ENCODE data around the gene CAMK1D. TPM values are rescaled to one million over a fixed set of nuclear protein-coding genes. Genes with fewer than 3 reads are reported as not detected.

CAMK1D gene
- total and polyA plus RNA-seq, 2 donors (not counting 3 experiments of a cell fraction or from before 2014, with no cell fraction given), result 0.37 to 4.2 TPM

DNA sequence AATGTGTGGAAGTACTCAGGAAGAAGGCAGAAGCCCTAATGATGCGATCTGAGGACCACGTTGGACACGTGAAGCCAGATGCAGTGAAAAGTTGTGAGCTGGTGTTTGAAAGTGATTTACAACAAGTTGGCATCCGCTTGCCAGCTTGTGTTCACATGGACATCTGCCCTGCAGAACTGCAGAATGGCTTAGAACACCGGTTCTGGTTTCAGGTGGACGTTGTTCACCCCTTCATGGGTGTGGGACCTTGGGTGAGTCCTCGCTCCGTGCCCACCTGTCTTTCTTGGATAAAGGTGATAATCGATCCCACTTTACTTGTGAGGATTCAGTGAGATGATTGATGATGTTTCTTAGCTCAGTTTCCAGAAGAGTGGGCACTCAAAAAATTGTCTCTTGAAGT lies 53.8 kb downstream of the CAMK1D start:
- FAIRE-seq, result no peak
- H2AFZ ChIP-seq (ENCODE audit: low read depth, low read length), result no peak overlapping the region
- dilution Hi-C loops (cut with MboI; ENCODE audit: extremely low pct_ligation_motif_present, low sequenced_read_pairs) (no loop called here), intact Hi-C loops (cut with micrococcal nuclease) (no loop called here)
- H3K4me3 ChIP-seq (replicated peaks in 1 of 3; ENCODE audit: insufficient read depth in 1 of 3, low read depth in 1 of 3, low read length in 3 of 3), result no peak overlapping the region
- H3K9me3 ChIP-seq (replicated peaks; ENCODE audit: control insufficient read depth, insufficient read depth, low read length), result no peaks in the 10 kb centered on the region
- BruUV-seq (replicated peaks), result no TSS peak
- H3K27ac ChIP-seq (ENCODE audit: insufficient read depth, low read depth, low read length), result no peak overlapping the region
- peaks cover 3 to 4% of the 10 kb centered on the region in 2 experiments for H3K27me3 ChIP-seq (ENCODE audit: control insufficient read depth in 2 of 2, insufficient read depth in 2 of 2, low read length in 2 of 2)
- TF ChIP-seq POLR2A (IDR thresholded peaks at IDR 0.05; ENCODE audit: low read depth, low read length), result no peak
- TF ChIP-seq, protein P1, sequence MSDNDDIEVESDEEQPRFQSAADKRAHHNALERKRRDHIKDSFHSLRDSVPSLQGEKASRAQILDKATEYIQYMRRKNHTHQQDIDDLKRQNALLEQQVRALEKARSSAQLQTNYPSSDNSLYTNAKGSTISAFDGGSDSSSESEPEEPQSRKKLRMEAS (IDR thresholded peaks at IDR 0.05; ENCODE audit: insufficient read depth, insufficient read length), result no peak
- no peak for TF ChIP-seq FOS (IDR thresholded peaks at IDR 0.05; ENCODE audit: borderline replicate concordance, insufficient read depth, low read length)
- TF ChIP-seq EZH2 (IDR thresholded peaks at IDR 0.05; ENCODE audit: borderline replicate concordance, low read depth, low read length, severe bottlenecking), result no peak
- no peak for TF ChIP-seq GATA2 (IDR thresholded peaks at IDR 0.05; ENCODE audit: insufficient read depth, insufficient read length, low read depth, low read length)
- CTCF ChIA-PET, result no interaction called here
- no peaks in the 10 kb centered on the region for H3K4me1 ChIP-seq (ENCODE audit: control insufficient read depth, extremely low read depth, insufficient read depth, low read length)
- DNase-seq (ENCODE audit: low read depth, low spot score), result no peak
- POLR2A ChIA-PET, result no interaction called here
- no peak overlapping the region for H3K9ac ChIP-seq (replicated peaks; ENCODE audit: extremely low read depth, insufficient read depth, low read length)
- H3K9me1 ChIP-seq (replicated peaks; ENCODE audit: control insufficient read depth, extremely low read depth, insufficient read depth, low read length), result no peaks in the 10 kb centered on the region
- no peak overlapping the region for H3K4me2 ChIP-seq (ENCODE audit: insufficient read depth, low read length)
- H3K36me3 ChIP-seq (ENCODE audit: control insufficient read depth in 2 of 2, extremely low read depth in 1 of 2, insufficient read depth in 2 of 2, low read length in 2 of 2), result no peaks in the 10 kb centered on the region
- H3K79me2 ChIP-seq (ENCODE audit: control insufficient read depth, insufficient read depth, low read length), result no peaks in the 10 kb centered on the region
- no peaks in the 10 kb centered on the region for H4K20me1 ChIP-seq (replicated peaks; ENCODE audit: control insufficient read depth, extremely low read depth, insufficient read depth, low read length)

DNA sequence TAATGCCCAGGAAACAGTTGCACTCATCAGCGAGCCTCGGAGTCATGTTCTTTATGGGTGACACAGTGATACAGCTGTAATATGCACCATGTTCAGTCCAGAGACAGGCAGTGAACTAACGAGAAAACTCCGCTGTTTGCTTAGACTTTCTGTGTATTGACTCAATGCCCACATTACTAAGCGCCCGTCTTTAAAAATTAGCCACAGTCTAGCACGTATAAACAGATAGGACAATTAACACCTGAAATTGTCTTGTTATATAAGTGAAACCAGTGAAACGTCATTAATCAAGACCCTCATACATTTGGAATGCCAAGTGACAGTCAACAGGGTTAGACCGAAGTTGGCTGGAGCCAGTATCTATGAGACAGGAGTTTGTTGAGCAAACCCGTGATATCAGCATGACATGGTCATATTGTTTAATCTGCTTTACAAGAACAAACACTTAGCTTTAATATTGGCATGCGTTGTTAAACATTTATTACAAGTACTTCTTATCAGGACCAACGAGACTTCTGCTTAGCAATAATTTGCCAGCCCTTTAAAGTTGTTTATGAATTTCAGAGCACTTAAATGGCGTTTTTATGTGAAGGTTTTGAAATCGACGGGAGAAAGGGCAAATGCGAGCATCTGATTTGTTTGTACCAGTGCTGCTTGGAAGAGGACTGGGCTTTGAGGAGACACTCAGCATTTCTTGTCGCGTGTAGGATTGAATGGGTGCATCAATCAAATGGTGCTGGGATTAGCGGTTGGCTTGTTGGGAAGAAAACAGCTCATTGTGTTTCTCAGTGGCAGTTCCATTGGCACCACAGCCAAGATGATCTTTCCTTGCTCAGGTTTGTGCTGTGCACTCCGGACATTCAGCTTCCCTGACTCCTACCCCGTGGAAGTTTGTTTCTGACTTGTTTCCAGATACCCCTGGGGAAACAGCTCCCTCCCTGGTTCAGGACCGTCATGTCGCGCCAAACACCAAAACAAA lies 56.3 kb downstream of the CAMK1D start:
- Histone ChIP-seq H3K27ac (ENCODE audit: insufficient read depth, low read depth, low read length) (no peak overlapping the region), H3K79me2 (ENCODE audit: control insufficient read depth, insufficient read depth, low read length) (no peaks in the 10 kb centered on the region), H3K9me1 (replicated peaks; ENCODE audit: control insufficient read depth, extremely low read depth, insufficient read depth, low read length) (no peaks in the 10 kb centered on the region), H3K27me3 (ENCODE audit: control insufficient read depth in 2 of 2, insufficient read depth in 2 of 2, low read length in 2 of 2) (peaks cover 3 to 4% of the 10 kb centered on the region in 2 experiments), H3K36me3 (ENCODE audit: control insufficient read depth in 2 of 2, extremely low read depth in 1 of 2, insufficient read depth in 2 of 2, low read length in 2 of 2) (no peaks in the 10 kb centered on the region), H3K4me1 (ENCODE audit: control insufficient read depth, extremely low read depth, insufficient read depth, low read length) (no peaks in the 10 kb centered on the region), H4K20me1 (replicated peaks; ENCODE audit: control insufficient read depth, extremely low read depth, insufficient read depth, low read length) (no peaks in the 10 kb centered on the region), H3K9ac (replicated peaks; ENCODE audit: extremely low read depth, insufficient read depth, low read length) (no peak overlapping the region), H3K4me2 (ENCODE audit: insufficient read depth, low read length) (no peak overlapping the region), H3K9me3 (replicated peaks; ENCODE audit: control insufficient read depth, insufficient read depth, low read length) (no peaks in the 10 kb centered on the region), H3K4me3 (replicated peaks in 1 of 3; ENCODE audit: insufficient read depth in 1 of 3, low read depth in 1 of 3, low read length in 3 of 3) (no peak overlapping the region), H2AFZ (ENCODE audit: low read depth, low read length) (no peak overlapping the region)
- TF ChIP-seq POLR2AphosphoS5 (IDR thresholded peaks at IDR 0.05; ENCODE audit: insufficient read depth, low read depth, low read length) (no peak), MYC (IDR thresholded peaks at IDR 0.05; ENCODE audit: low read depth, low read length) (no peak), GATA2 (IDR thresholded peaks at IDR 0.05; ENCODE audit: insufficient read depth, insufficient read length, low read depth, low read length) (no peak), EZH2 (IDR thresholded peaks at IDR 0.05; ENCODE audit: borderline replicate concordance, low read depth, low read length, severe bottlenecking) (no peak), JUN (IDR thresholded peaks at IDR 0.05; ENCODE audit: borderline replicate concordance, insufficient read depth, insufficient read length, low read depth) (no peak), FOS (IDR thresholded peaks at IDR 0.05; ENCODE audit: borderline replicate concordance, insufficient read depth, low read length) (no peak), POLR2A (IDR thresholded peaks at IDR 0.05; ENCODE audit: low read depth, low read length) (no peak)
- TF ChIP-seq, protein P1 (IDR thresholded peaks at IDR 0.05; ENCODE audit: insufficient read depth, insufficient read length), result no peak
- TF ChIP-seq, protein P2, sequence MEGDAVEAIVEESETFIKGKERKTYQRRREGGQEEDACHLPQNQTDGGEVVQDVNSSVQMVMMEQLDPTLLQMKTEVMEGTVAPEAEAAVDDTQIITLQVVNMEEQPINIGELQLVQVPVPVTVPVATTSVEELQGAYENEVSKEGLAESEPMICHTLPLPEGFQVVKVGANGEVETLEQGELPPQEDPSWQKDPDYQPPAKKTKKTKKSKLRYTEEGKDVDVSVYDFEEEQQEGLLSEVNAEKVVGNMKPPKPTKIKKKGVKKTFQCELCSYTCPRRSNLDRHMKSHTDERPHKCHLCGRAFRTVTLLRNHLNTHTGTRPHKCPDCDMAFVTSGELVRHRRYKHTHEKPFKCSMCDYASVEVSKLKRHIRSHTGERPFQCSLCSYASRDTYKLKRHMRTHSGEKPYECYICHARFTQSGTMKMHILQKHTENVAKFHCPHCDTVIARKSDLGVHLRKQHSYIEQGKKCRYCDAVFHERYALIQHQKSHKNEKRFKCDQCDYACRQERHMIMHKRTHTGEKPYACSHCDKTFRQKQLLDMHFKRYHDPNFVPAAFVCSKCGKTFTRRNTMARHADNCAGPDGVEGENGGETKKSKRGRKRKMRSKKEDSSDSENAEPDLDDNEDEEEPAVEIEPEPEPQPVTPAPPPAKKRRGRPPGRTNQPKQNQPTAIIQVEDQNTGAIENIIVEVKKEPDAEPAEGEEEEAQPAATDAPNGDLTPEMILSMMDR (IDR thresholded peaks at IDR 0.05; ENCODE audit: extremely low read depth in 1 of 2, insufficient read depth in 1 of 2, low read depth in 1 of 2, low read length in 2 of 2), result no peak
- FAIRE-seq (no peak), DNase-seq (ENCODE audit: low read depth, low spot score) (no peak)
- BruUV-seq (replicated peaks), result no TSS peak
- intact Hi-C loops (cut with micrococcal nuclease) (no loop called here), dilution Hi-C loops (cut with MboI; ENCODE audit: extremely low pct_ligation_motif_present, low sequenced_read_pairs) (no loop called here)
- ChIA-PET POLR2A (no interaction called here), CTCF (interaction anchor here (1.3 kb wide), 1 partner anchor 302 kb away, joined by 3 read pairs; no protein-coding TSS in a partner anchor)

All from endothelial cell of umbilical vein (primary cell).